ENCODE measurements around the gene UQCR11. TPM values are rescaled to one million over a fixed set of nuclear protein-coding genes. Genes with fewer than 3 reads are reported as not detected.

UQCR11 gene
- total RNA-seq, 1 donor from 2014 or later = 171 TPM

DNA sequence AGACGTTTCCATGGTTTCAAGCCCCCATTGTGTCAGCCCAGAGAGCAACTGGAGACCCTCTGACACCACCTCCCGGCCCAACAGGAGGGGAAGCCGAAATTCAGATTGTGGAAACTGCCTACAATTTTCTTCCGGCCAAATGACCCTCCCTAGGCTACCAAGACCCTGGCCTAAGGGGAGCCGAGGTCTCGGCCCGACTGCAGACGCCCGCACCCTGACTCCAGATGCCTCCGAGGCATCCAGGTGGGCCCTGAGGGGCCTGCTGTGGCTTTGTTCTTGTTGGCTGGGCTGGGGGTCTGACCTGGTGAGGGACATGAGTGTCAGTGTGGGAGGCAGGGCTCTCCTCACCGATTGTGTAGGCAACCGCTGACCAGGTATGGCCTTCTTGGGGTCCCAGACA, 46.7 kb downstream of the UQCR11 start:
- intact Hi-C loops (cut with micrococcal nuclease) = no loop called here
- Mint-ChIP-seq H3K27me3 (ENCODE audit: insufficient read depth) (no peaks in the 10 kb centered on the region), H3K4me3 (no peak overlapping the region), H3K4me1 (ENCODE audit: low read depth) (no peaks in the 10 kb centered on the region), H3K36me3 (ENCODE audit: low read depth) (no peaks in the 10 kb centered on the region), H3K27ac (no peak overlapping the region), H3K9me3 (no peaks in the 10 kb centered on the region)
- DNase-seq (ENCODE audit: low spot score) = no peak

- H3K36me3 Mint-ChIP-seq (ENCODE audit: low read depth) = no peaks in the 10 kb centered on the region
- no peaks in the 10 kb centered on the region for H3K4me1 Mint-ChIP-seq (ENCODE audit: low read depth)
- intact Hi-C loops (cut with micrococcal nuclease) = no loop called here
- no peaks in the 10 kb centered on the region for H3K9me3 Mint-ChIP-seq
- no peak overlapping the region for H3K4me3 Mint-ChIP-seq
- DNase-seq (ENCODE audit: low spot score) = no peak
- no peaks in the 10 kb centered on the region for H3K27me3 Mint-ChIP-seq (ENCODE audit: insufficient read depth)
- no peak overlapping the region for H3K27ac Mint-ChIP-seq
Measured at GRCh38 chr19:1556390-1557070, 48.7 kb downstream of the UQCR11 start.

- DNase-seq (ENCODE audit: low spot score) = no peak
- no peak overlapping the region for H3K27ac Mint-ChIP-seq
- H3K4me3 Mint-ChIP-seq = no peak overlapping the region
- H3K36me3 Mint-ChIP-seq (ENCODE audit: low read depth) = no peaks in the 10 kb centered on the region
- peaks cover 2% of the 10 kb centered on the region for H3K27me3 Mint-ChIP-seq (ENCODE audit: insufficient read depth)
- intact Hi-C loops (cut with micrococcal nuclease) = no loop called here
- H3K9me3 Mint-ChIP-seq = no peaks in the 10 kb centered on the region
- H3K4me1 Mint-ChIP-seq (ENCODE audit: low read depth) = no peaks in the 10 kb centered on the region
Measured at GRCh38 chr19:1555487-1556389, 49.5 kb downstream of the UQCR11 start.

DNA sequence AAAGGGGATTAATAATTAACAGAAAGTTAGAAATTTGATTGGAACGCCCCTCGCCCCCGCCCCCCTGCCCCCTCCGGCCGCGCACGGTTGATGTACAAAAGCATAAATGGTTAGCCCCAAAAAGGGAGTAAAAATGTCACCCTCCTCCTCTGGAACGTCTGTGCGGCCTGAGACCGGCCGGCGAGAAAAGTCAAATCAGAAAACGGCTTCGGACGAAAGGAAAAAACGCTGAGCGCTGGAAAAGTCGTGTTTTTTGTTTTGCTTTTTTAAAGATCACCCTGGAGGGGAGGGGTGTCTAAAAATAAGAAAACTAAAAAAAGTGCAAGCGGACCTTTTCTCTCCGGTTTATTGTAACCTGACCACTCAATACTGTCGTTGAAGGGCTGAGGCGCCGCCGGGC, 50.3 kb downstream of the UQCR11 start:
- Mint-ChIP-seq H3K4me3 (no peak overlapping the region), H3K27ac (no peak overlapping the region), H3K36me3 (ENCODE audit: low read depth) (no peaks in the 10 kb centered on the region), H3K4me1 (ENCODE audit: low read depth) (no peaks in the 10 kb centered on the region), H3K27me3 (ENCODE audit: insufficient read depth) (peaks cover 2% of the 10 kb centered on the region), H3K9me3 (no peaks in the 10 kb centered on the region)
- no peak for DNase-seq (ENCODE audit: low spot score)
- intact Hi-C loops (cut with micrococcal nuclease) = no loop called here

DNA sequence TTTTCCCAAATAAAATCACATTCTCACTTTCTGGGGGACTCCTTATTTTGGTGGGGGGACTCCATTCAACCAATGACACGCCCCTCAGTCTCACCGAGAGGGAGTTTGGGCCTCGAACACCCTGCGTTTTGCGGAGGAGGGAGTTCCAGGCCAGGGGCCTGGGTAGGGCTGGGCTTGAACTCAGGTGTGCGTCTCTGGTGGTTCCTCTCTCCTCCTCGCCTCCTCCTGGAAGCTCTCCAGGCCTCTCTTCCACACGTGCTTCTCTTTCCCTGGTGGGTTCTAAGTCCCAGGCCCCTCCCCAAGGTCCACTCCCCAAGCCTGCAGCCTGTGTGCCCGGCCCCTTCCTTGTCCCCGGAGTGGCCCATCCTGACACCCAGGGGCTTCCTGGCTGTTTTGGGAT, 51.8 kb downstream of the UQCR11 start:
- H3K27me3 Mint-ChIP-seq (ENCODE audit: insufficient read depth) = peaks cover 2% of the 10 kb centered on the region
- no peak overlapping the region for H3K4me3 Mint-ChIP-seq
- intact Hi-C loops (cut with micrococcal nuclease) = no loop called here
- no peak for DNase-seq (ENCODE audit: low spot score)
- no peaks in the 10 kb centered on the region for H3K36me3 Mint-ChIP-seq (ENCODE audit: low read depth)
- no peaks in the 10 kb centered on the region for H3K4me1 Mint-ChIP-seq (ENCODE audit: low read depth)
- H3K27ac Mint-ChIP-seq = no peak overlapping the region
- H3K9me3 Mint-ChIP-seq = no peaks in the 10 kb centered on the region

DNA sequence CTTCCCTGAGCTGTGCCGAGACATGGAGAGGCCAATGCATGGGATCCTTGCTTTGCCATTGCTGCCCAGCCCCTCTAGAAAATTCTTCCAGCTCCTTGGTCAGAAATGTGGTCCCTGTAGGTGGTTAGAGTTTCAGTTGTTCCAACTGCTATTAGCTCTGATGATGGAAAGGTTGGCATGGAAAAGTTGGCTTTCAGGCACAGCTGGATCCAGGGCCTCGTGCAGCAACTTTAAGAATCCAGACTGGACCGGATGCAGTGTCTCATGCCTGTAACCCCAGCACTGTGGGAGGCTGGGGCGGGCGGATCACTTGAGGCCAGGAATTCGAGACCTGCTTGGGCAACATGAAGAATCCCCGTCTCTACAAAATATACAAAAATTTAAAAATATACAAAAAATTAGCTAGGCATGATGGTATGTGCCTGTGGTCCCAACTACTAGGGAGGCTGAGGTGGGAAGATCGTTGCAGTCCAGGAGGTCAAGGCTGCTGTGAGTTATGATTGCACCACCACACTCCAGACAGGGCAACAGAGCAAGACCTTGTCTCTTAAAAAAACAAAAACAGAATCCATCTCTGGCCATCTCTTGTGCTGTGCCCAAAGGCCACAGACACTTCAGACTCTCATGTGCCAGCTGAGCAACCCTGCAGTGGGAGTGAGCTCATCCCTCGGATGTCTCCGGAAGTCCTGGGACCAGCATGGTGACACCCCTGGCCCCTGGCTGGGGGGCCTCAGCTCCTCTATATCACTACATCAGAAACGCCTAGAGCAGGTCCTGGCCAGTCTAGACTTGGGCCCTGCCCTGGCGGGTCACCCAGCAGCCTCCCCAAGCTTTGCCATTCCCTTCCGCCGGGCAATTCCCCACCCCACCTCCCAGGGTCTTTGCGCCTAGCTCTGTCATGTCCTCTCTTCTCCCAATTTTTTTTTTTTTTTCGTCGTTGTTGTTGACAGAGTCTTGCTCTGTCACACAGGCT, 53.9 kb downstream of the UQCR11 start:
- H3K36me3 Mint-ChIP-seq (ENCODE audit: low read depth) = no peaks in the 10 kb centered on the region
- no peak overlapping the region for H3K27ac Mint-ChIP-seq
- H3K4me3 Mint-ChIP-seq = no peak overlapping the region
- no peak for DNase-seq (ENCODE audit: low spot score)
- intact Hi-C loops (cut with micrococcal nuclease) = no loop called here
- peaks cover 7% of the 10 kb centered on the region for H3K27me3 Mint-ChIP-seq (ENCODE audit: insufficient read depth)
- H3K4me1 Mint-ChIP-seq (ENCODE audit: low read depth) = no peaks in the 10 kb centered on the region
- H3K9me3 Mint-ChIP-seq = no peaks in the 10 kb centered on the region

- Mint-ChIP-seq H3K27ac (no peak overlapping the region), H3K4me3 (no peak overlapping the region), H3K4me1 (ENCODE audit: low read depth) (no peaks in the 10 kb centered on the region), H3K36me3 (ENCODE audit: low read depth) (no peaks in the 10 kb centered on the region), H3K9me3 (no peaks in the 10 kb centered on the region), H3K27me3 (ENCODE audit: insufficient read depth) (peaks cover 7% of the 10 kb centered on the region)
- intact Hi-C loops (cut with micrococcal nuclease) = no loop called here
- DNase-seq (ENCODE audit: low spot score) = no peak
Measured at GRCh38 chr19:1549332-1549945, 55.8 kb downstream of the UQCR11 start.

Other genes starting within 250 kb of the UQCR11 start
- gene NDUFS7, start 221.6 kb downstream of the UQCR11 start, total RNA-seq = 97.9 and 98.8 TPM in 2 replicates
- 21.7 and 22.3 TPM in 2 replicates for gene GAMT, start 203.9 kb downstream of the UQCR11 start, total RNA-seq
- gene DAZAP1, start 197.9 kb downstream of the UQCR11 start, total RNA-seq = 301 and 304 TPM in 2 replicates
- gene RPS15, start 167.1 kb downstream of the UQCR11 start, total RNA-seq = 1,387 and 1,455 TPM in 2 replicates
- 0.16 and 0.17 TPM in 2 replicates for gene APC2, start 155.3 kb downstream of the UQCR11 start, total RNA-seq
- 37.1 and 38.5 TPM in 2 replicates for gene C19orf25, start 126.2 kb downstream of the UQCR11 start, total RNA-seq
- gene PCSK4, start 115.1 kb downstream of the UQCR11 start, total RNA-seq = 0.26 and 1.5 TPM in 2 replicates
- gene REEP6, start 114.3 kb downstream of the UQCR11 start, total RNA-seq = 1.4 TPM in 2 replicates
- gene ADAMTSL5, start 92.4 kb downstream of the UQCR11 start, total RNA-seq = 3.6 and 7.0 TPM in 2 replicates
- gene PLK5, start 81.4 kb downstream of the UQCR11 start, total RNA-seq = not detected in 2 replicates
- gene MEX3D, start 37.1 kb downstream of the UQCR11 start, total RNA-seq = 14.6 and 15.0 TPM in 2 replicates
- 136 and 139 TPM in 2 replicates for gene MBD3, start 12.6 kb downstream of the UQCR11 start, total RNA-seq
- gene TCF3, start 47.2 kb upstream of the UQCR11 start, total RNA-seq = 163 and 172 TPM in 2 replicates
- gene ONECUT3, start 148.0 kb upstream of the UQCR11 start, total RNA-seq = not detected in 2 replicates
- gene ATP8B3, start 206.8 kb upstream of the UQCR11 start, total RNA-seq = 4.1 and 5.0 TPM in 2 replicates
- 64.5 and 70.5 TPM in 2 replicates for gene REXO1, start 243.0 kb upstream of the UQCR11 start, total RNA-seq

Data from activated T-helper 1 cell treated with anti-CD3 and anti-CD28 coated beads, Interleukin-12 subunit alpha, Interleukin-12 subunit beta, Interleukin-2, Interleukin-4 antibody, amounts not matched to agents 30 ng/mL and 10 ng/mL and 1 ng/mL, durations not matched to agents 14 hours and 24 hours and 36 hours (primary cell).